Mammary microvascular endothelial cell (primary cell): Measurements from ENCODE around the gene GRIK1. TPM values are rescaled to one million over a fixed set of nuclear protein-coding genes. Genes with fewer than 3 reads are reported as not detected.

Experiments used
- total RNA-seq: library from RNA; depleted of rRNA; stranded (reverse); fragments of >200 nt; gene quantifications from 2 replicates; pipeline ENCODE4 v1.2.3, GENCODE V29; 2015

GRIK1 gene
- total RNA-seq = not detected in 2 replicates

DNA sequence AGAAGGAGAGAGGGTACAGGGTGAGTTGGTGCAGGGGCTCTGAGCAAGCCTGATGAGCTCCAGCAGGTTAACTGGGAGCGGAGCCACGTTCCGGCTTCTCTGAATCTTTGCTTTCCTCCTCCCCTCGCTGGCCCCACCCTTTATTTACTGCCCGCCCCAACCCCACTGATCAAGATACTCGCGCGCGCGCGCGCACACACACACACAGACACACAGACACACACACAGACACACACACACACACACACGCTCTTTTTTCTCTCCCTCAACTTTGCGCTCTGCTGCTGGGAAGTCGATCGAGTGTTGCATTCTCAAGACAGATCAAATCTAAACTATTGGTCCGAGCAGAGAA, at the start of gene GRIK1:
Gene GRIK1, minus strand, starts transcription at position 73 of the 352 bp plus-strand sequence.

Other genes with a start within 250 kb of the GRIK1 start
- not detected in 2 replicates for gene CLDN17, start 226.8 kb upstream of the GRIK1 start, total RNA-seq